ENCODE results near the gene AUNIP.

The AUNIP gene

GRCh38 chr1:25828491-25828890 lies 30.8 kb downstream of the AUNIP start:
- DNase-seq (ENCODE audit: low read depth): no peak

DNA sequence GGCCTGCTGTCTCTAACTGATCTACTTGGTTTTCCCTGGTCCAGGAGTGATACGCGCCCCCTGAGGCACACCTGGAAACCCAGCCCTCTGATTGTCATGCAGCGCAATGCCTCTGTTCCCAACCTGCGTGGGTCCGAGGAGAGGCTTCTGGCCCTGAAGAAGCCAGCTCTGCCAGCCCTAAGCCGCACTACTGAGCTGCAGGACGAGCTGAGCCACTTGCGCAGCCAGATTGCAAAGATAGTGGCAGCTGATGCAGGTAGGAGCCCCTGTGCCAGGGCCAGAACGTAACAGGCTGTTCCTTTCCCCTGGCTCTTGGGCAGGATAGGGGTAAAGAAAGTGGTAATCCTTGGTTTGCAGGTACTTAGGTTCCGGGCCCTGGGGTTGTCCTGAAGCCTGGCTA lies 32.7 kb downstream of the AUNIP start:
- DNase-seq (ENCODE audit: low read depth): no peak

DNA sequence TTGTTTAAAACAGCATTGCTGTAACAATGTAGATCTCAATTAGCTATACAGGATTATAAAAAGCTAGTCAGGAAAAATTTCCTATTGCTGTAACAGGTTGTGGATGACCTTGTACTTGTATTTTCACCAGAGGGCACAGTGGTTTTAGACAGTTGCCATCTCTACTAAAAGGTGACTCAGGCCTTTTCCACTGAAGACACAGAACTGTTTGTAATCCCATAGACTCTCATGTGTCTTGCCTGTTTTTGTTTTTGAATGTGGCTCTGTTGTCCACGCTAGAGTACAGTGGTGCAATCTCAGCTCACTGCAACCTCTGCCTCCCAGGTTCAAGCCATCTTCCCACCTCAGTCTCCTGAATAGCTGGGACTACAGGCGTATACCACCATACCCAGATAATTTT lies 33.7 kb downstream of the AUNIP start:
- DNase-seq (ENCODE audit: low read depth): no peak

DNA sequence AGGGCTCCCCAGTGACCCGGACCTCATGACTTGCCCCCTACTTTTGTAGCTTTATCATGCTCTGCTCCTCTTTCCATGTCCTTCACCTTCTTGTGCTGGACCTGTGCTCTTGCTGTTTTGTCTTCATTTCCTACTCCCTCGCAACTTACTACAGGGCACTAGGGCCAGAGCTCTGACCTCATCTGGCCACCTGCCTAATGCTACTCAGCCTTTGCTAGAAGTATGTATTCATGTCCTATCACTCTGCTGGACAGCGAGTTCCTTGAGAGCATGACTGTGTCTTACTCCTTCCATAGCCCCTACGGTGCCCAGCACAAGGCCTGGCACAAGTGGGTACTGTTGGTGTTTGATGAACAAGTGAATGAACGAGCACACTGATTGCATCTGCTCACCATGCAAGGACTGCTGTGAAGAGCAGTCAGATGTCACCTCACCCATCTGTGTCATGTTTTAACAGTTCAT lies 37.6 kb downstream of the AUNIP start:
- DNase-seq (ENCODE audit: low read depth): no peak

DNA sequence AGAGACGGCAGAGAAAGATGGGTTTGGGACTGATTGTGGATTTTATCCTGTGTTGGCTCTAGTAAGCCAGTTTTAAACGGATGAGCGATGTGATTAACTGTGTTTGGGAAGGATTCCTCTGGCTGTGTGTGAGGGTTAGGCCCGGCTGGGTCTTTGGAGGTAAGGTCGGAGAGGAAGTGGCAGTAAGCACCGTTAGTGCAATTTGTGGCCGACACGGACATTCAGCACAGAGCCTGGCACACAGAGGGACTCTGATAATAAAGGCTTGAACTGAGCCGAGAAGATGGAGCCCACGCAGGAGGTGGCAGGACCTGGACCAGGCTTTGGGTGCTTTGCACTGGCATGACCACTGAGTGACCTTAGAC lies 38.2 kb downstream of the AUNIP start:
- no peak for DNase-seq (ENCODE audit: low read depth)

GRCh38 chr1:25820247-25821111 lies 38.8 kb downstream of the AUNIP start:
- no peak for DNase-seq (ENCODE audit: low read depth)

GRCh38 chr1:25819491-25820246 lies 39.6 kb downstream of the AUNIP start, which contains the start of gene MTFR1L:
MTFR1L (plus strand) TSS chr1:25819954; CDS start chr1:25823105, 3,151 bp downstream.
- DNase-seq (ENCODE audit: low read depth): no peak

- no peak for DNase-seq (ENCODE audit: low read depth)
These were observed 40.7 kb downstream of the AUNIP start for GRCh38 chr1:25818569-25818968.

- DNase-seq (ENCODE audit: low read depth): no peak
These were observed 41.3 kb downstream of the AUNIP start for GRCh38 chr1:25817840-25818501.

GRCh38 chr1:25816112-25816718 lies 43.0 kb downstream of the AUNIP start:
- DNase-seq (ENCODE audit: low read depth): no peak

GRCh38 chr1:25815208-25816111 lies 43.8 kb downstream of the AUNIP start:
- no peak for DNase-seq (ENCODE audit: low read depth)

- no peak for DNase-seq (ENCODE audit: low read depth)
These were observed 44.6 kb downstream of the AUNIP start for GRCh38 chr1:25814549-25815087.

DNA sequence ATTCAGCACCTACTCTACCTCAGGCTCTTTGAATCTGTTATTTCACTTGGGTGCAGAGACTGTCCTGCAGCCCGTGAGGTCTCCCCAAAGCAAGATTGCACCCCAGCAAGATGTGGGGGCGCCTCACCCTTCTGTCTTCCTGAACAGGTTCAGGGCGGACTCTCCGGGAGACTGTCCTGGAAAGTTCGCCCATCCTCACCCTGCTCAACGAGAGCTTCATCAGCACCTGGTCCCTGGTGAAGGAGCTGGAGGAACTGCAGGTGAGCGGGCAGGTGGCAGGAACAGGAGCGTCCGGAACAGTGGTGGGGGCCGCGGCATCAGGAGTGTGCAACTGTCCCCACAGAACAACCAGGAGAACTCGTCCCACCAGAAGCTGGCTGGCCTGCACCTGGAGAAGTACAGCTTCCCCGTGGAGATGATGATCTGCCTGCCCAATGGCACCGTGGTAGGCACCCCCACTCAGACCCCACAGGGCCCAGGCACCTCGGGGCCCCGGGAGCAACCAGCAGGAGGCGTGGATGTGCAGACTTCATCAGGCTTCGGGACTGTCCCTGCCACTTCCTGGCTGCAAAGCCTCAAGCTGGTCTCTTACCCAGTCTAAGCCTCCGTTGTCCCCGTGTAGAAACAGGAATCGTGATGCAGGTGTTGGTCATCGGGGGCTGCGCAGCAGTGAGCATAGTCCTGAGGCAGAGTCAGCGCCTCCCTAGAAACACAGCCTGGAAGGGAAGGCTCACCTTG lies 45.4 kb downstream of the AUNIP start:
- DNase-seq (ENCODE audit: low read depth): no peak

- no peak for DNase-seq (ENCODE audit: low read depth)
These were observed 46.1 kb downstream of the AUNIP start for GRCh38 chr1:25813071-25813733.

DNA sequence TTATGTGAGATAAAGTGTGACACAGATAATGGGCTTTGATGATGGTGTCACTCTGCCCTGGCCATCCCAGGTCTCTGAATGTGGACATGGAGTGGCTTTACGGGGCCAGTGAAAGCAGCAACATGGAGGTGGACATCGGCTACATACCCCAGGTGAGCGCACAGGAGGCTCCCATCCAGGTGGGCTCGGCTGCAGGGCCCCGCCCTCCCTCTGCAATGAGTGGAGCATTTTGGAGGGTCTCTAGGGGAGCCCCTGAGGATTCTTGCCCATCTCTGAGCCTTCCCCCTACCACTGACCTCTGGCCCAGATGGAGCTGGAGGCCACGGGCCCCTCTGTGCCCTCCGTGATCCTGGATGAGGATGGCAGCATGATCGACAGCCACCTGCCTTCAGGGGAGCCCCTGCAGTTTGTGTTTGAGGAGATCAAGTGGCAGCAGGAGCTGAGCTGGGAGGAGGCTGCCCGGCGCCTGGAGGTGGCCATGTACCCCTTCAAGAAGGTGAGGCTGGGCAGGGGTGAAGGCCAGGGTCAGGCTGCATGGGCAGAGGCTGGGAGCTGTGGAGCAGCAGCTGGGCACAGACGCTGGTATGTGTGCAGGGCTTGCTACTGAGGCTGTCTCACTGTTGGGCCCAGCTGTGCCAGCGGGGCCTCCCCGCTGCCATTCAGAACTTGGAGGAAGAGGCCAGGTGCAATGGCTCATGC lies 47.7 kb downstream of the AUNIP start:
- DNase-seq (ENCODE audit: low read depth): no peak

DNA sequence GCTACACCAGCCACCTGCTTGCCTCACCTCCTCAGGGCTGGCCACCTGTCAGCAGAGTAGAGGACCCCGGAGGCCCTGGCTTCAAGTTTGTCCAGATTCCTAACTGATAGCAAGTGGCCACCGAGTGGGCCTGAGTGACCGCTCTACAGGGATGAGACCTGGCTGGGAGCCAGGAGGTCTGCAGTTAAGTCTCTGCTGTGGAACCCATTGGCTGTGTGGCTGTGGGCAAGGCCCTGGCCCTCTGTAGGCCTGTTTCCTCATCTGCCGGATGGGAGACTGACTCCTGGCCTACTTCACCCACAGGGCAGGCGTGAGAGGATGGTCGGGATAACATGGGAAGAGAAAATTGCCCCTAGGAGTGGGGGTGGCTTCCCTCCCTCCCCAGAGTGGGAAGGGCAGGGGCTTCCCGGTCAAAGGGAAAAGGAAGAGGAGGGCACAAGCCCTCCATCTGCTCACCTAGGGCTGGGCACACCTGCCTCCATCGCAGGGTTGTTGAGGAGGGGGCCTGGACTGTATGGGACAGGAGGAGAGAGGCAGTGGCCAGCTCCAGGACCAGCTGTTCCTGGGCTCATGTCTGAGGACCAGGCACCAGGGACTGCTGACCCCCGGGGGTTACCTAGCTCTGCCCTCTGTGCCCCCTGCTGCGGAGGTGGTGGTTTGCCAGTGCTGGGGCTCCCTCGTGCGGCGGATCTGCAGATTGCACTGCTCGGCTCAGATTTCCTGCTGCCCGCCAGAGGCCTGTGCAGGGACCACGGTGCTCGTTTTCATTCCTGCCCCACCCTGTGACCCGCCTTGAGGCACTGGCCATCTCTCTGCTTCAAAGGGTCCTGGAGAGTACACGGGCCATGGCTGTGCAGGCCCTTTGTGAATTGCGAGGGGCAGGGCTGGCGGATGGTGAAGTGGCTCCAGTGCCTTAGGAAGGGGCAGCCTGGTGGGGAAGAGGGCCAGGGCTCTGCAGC lies 48.6 kb downstream of the AUNIP start:
- DNase-seq (ENCODE audit: low read depth): no peak

GRCh38 chr1:25809929-25810328 lies 49.3 kb downstream of the AUNIP start:
- DNase-seq (ENCODE audit: low read depth): no peak

Measured in non-pigmented ciliary epithelial cell (primary cell).